ENCODE data around the gene MELK. TPM values are rescaled to one million over a fixed set of nuclear protein-coding genes. Genes with fewer than 3 reads are reported as not detected.
"Not testable (repeated sequence)": the region's sequence is repeated elsewhere in the genome, so short reads cannot be mapped to it uniquely, and the experiment has no call there.

The MELK gene
- total RNA-seq, 6 experiments from 2014 or later: 0.39 to 5.3 (median 1.6) TPM; not detected in 1

DNA sequence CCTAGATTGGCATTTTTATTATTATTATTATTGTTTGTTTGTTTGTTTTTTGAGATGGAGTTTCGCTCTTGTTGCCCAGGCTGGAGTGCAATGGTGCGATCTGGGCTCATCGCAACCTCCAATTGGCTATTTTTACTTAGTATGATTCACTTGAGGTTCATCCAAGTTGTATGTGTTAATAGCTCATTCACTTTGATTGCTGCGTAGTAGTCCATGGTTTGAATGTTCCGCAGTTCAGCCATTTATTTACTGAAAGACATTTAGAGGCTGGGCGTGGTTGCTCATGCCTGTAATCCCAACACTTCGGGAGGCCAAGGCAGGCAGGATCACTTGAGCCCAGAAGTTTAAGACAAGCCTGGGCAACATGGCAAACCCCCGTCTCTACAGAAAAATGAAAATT is 22.6 kb upstream of the MELK start:
- 79% methylated on average over 8 of the region's 8 CpGs for WGBS (ENCODE audit: insufficient coverage, low coverage, low lambda C conversion rate, missing lambda C conversion rate)

DNA sequence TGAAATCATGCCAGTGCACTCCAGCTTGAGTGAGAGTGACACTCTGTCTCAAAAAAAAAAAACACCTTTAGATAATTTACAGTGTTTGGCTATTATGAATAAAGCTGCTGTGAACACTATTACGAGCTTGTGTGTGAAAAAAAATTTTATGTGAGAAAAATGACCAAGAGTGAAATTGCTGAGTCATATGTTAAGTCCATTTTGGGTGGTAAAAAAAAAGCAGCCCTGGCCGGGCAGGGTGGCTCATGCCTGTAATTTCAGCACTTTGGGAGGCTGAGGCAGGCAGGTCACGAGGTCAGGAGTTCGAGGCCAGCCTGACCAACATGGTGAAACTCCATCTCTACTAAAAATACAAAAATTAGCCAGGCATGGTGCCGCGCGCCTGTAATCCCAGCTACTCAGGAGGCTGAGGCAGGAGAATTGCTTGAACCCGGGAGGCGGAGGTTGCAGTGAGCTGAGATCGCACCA is 22.0 kb upstream of the MELK start:
- not testable (repeated sequence) for H3K9me3 ChIP-seq, ATAC-seq, H3K27me3 ChIP-seq, H3K4me1 ChIP-seq, DNase-seq, H3K27ac ChIP-seq, H3K36me3 ChIP-seq, H3K4me3 ChIP-seq
- WGBS (ENCODE audit: insufficient coverage, low coverage, low lambda C conversion rate, missing lambda C conversion rate): 69% methylated on average over 3 of the region's 10 CpGs
- intact Hi-C loops (cut with DNase I): loop anchor here (10.0 kb wide), 1 partner anchor 146 kb away; the partner anchor contains the start of gene RNF38 (in 2 of the 2)

More for the DNA sequence above, 22.6 kb upstream of the MELK start:
- Histone ChIP-seq H3K4me3 (no peak overlapping the region), H3K4me1 (no peaks in the 10 kb centered on the region), H3K27ac (no peak overlapping the region), H3K27me3 (no peaks in the 10 kb centered on the region), H3K36me3 (no peaks in the 10 kb centered on the region), H3K9me3 (no peaks in the 10 kb centered on the region)
- DNase-seq (no peak), ATAC-seq (no peak)
- no peak for TF ChIP-seq POLR2A (IDR thresholded peaks at IDR 0.05)
- TF ChIP-seq, protein P1, sequence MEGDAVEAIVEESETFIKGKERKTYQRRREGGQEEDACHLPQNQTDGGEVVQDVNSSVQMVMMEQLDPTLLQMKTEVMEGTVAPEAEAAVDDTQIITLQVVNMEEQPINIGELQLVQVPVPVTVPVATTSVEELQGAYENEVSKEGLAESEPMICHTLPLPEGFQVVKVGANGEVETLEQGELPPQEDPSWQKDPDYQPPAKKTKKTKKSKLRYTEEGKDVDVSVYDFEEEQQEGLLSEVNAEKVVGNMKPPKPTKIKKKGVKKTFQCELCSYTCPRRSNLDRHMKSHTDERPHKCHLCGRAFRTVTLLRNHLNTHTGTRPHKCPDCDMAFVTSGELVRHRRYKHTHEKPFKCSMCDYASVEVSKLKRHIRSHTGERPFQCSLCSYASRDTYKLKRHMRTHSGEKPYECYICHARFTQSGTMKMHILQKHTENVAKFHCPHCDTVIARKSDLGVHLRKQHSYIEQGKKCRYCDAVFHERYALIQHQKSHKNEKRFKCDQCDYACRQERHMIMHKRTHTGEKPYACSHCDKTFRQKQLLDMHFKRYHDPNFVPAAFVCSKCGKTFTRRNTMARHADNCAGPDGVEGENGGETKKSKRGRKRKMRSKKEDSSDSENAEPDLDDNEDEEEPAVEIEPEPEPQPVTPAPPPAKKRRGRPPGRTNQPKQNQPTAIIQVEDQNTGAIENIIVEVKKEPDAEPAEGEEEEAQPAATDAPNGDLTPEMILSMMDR (IDR thresholded peaks at IDR 0.05): no peak
- intact Hi-C loops (cut with DNase I): loop anchor here (10.0 kb wide), 1 partner anchor 145 kb away; the partner anchor contains the start of gene RNF38 (in 2 of the 2)

DNA sequence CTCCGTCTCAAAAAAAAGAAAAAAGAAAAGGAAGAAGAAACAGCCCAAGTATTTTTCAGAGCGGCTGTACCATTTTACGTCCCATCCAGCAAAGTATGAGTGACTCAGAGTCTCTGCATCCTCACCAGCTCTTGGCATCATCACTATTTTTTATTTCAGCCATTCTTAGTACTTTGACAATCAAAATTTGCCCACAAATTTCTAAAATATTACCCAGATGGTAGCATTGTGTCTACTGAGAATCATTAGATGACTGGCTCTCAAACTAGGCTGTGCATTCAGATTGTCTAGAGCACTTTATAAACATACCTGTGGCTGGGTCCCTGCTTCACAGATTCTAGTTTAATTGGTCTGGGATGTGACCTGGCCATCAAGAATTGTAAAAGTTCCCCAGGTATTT is 21.6 kb upstream of the MELK start:
- 90% methylated on average over 3 of the region's 3 CpGs for WGBS (ENCODE audit: insufficient coverage, low coverage, low lambda C conversion rate, missing lambda C conversion rate)
- no peak for TF ChIP-seq POLR2A (IDR thresholded peaks at IDR 0.05)
- TF ChIP-seq, protein P1 (IDR thresholded peaks at IDR 0.05): no peak
- Histone ChIP-seq H3K27ac (no peak overlapping the region), H3K4me1 (no peaks in the 10 kb centered on the region), H3K36me3 (no peaks in the 10 kb centered on the region), H3K4me3 (no peak overlapping the region), H3K27me3 (no peaks in the 10 kb centered on the region), H3K9me3 (no peaks in the 10 kb centered on the region)
- intact Hi-C loops (cut with DNase I): loop anchor here (10.0 kb wide), 1 partner anchor 146 kb away; the partner anchor contains the start of gene RNF38 (in 2 of the 2)
- DNase-seq (no peak), ATAC-seq (no peak)

DNA sequence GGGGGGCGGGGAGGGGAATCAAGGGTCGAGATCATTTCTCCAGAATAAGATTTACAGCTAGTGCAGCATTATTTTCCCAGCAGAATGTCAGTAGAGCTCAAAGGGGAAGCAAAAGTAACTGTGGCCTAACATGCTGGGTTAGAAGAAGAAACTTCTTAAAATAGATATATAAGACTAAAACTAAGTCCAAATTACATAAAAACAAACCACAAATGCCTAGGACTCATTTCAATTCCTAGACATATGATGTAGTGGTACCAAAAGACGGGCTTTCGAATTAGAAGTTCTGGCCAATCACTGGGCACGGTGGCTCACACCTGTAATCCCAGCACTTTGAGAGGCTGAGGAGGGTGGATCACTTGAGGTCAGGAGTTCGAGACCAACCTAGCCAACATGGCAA is 20.8 kb upstream of the MELK start:
- no peaks in the 10 kb centered on the region for H3K36me3 ChIP-seq
- no peaks in the 10 kb centered on the region for H3K4me1 ChIP-seq
- TF ChIP-seq POLR2A (IDR thresholded peaks at IDR 0.05): no peak
- TF ChIP-seq, protein P1 (IDR thresholded peaks at IDR 0.05): no peak
- no peak for DNase-seq
- H3K27ac ChIP-seq: no peak overlapping the region
- intact Hi-C loops (cut with DNase I): loop anchor here (10.0 kb wide), 1 partner anchor 147 kb away; the partner anchor contains the start of gene RNF38 (in 2 of the 2)
- H3K27me3 ChIP-seq: no peaks in the 10 kb centered on the region
- no peak for ATAC-seq
- H3K9me3 ChIP-seq: no peaks in the 10 kb centered on the region
- 76% methylated on average over 3 of the region's 6 CpGs for WGBS (ENCODE audit: insufficient coverage, low coverage, low lambda C conversion rate, missing lambda C conversion rate)
- no peak overlapping the region for H3K4me3 ChIP-seq

DNA sequence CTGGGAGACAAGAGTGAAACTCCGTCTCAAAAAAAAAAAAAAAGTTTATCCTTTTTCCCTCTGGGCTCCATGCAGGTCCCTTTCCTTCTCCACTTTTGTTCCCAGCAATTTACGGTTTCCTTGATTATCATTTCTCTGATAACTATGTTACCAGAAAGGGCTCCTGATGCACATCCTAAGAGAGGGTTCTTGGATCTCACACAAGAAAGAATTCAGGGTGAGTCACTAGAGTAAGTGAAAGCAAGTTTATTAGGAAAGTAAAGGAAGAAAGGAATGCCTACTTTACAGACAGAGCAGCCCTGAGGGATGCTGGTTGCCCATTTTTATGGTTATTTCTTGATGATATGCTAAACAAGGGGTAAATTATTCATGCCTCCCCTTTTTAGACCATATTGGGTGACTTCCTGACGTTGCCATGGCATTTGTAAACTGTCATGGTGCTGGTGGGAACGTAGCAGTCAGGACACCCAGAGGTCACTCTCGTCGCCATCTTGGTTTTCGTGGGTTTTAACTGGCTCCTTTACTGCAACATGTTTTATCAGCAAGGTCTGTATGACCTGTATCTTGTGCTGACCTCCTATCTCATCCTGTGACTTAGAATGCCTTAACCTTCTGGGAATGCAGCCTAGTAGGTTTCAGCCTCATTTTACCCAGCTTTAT is 13.5 kb upstream of the MELK start:
- TF ChIP-seq POLR2A (IDR thresholded peaks at IDR 0.05): no peak
- TF ChIP-seq, protein P1 (IDR thresholded peaks at IDR 0.05): no peak
- DNase-seq: no peak
- Histone ChIP-seq H3K9me3 (no peaks in the 10 kb centered on the region), H3K4me3 (no peak overlapping the region), H3K27ac (no peak overlapping the region), H3K4me1 (no peaks in the 10 kb centered on the region), H3K36me3 (no peaks in the 10 kb centered on the region), H3K27me3 (no peaks in the 10 kb centered on the region)
- intact Hi-C loops (cut with DNase I): loop anchor here (10.0 kb wide), 1 partner anchor 154 kb away; the partner anchor contains the start of gene RNF38 (in 2 of the 2)
- 78% methylated on average over 7 of the region's 7 CpGs for WGBS (ENCODE audit: insufficient coverage, low coverage, low lambda C conversion rate, missing lambda C conversion rate)
- no peak for ATAC-seq
